Inflammatory macrophage treated with lipopolysaccharide for 4 hours (primary cell): ENCODE data around the gene TUBA1B.

Experiments used
- DNase-seq: peaks from one replicate; pipeline ENCODE4 v3.0.0-alpha.2; 2020

Gene TUBA1B

DNA sequence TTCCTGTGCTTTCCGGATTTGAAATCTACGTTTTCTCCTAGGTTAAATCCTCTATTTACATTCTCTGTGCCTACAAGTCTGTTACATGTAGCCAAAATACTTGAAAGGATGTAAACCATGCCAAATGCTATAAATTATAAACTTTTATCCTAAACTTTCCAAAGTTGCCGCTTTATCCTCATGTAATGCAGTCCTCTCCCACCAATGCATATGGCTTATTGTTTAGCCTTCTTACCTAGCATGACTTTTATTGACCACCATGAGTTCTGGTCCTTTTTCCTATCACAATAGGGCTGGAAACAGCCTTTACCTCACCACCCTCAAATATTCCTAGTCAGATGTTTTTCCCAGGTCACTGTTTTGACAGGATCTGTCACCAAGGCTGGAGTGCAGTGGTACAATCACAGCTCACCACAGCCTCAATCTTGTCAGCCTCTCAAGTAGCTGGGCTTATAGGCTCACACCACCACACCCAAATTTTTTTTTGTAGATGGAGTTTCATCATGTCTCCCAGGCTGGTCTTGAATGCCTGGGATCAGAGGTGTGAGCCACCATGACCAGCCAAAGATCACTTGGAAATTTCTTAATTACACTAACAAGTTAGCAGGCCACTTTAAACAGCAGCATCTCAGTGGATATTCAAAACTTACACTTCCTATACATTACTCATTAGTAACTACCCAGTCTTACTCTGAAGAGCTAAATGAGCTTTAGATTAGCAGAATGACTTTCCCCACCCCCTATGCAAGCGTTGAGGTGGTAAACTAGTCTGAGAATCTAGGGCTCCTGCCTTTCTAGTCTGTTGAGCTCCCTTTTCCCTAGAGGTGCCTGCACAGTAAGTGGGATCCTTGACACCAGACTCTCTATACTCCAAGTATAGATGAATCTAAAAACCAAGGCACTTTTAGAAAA is 4.1 kb downstream of the TUBA1B start:
- DNase-seq, result no peak

DNA sequence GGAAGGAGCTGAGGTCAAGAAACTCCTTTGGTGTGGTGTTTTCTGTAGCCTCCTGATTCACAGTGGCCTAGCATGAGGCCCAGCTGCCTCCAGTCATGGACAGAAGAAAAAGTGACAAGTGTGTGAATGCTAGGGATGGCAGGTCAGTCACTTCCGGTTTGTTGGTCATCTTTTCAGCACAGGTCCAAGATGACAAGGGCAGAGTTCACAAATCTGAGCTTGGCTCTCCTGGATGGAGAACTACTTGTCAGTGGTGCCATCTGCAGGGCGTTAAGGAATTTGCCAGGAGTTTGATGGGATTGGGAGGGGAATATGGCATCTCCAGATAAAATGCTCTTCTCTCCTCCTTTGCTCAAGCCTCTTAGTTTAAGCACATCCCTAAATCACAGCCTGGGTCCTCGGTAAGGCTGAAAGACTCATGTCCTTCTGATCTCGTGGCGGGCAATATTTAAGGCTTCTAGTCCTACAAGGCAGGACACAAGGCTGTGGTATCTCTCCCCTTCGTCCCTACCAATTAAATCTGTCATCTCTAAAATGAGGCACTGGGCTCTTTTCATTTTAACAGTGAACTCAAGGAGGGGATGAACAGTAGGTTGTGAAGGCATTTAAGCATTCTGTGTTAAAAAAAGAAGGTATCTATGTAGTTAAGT is 10.0 kb downstream of the TUBA1B start:
- DNase-seq, result peak; percentile 65

DNA sequence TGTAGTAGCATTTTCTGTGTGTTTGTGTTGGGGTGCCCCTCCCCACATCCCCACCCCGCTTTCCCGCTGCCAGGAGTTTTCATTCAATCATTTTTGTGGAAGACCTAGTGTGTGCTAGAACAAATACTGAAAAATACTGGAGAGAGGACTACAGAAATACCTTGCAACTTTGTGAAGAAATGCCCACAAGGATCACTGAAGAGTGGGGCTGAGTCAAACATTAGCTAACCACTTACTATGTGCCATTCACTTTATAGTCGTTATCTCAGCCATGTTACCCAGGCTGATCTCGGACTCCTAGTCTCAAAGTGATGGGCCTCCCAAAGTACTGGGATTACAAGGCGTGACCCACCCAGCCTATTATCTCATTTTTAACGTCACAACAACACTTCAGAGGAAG is 20.0 kb downstream of the TUBA1B start:
- no peak for DNase-seq

DNA sequence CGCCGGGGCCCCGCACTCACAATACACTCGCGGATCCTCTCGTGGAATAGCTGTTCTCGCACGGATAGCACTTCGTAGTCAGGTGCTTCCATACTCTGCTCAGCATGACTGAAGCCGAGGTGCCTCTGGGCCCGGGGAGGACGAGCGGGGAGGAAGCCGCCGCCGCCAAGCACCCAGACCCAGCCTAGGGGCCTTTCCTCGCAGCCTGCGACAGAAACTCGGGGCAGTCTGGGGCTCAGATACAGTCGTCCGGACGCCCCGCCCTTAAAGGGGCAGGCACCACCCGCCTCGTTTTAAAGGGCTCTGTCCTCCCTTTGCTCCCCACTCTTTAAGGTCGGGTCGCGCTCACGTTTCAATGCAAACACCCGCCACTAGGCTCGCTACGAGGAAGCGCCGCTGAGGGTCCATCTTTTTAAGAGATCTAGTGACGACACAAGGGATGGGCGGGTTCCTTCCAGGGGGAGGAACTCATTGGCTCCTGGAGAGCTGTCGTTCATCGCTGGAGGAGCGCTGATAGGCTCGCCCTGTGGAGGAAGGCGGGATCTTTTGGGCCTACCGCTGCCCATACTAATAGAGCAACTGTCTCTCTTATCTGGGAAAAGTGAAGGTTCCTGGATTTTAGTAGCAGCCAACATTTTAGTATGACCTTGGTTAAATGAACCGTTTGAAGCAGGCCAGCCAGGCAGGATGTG is 20.6 kb downstream of the TUBA1B start, which contains the start of gene LMBR1L:
LMBR1L (minus strand) TSS at position 384 of the 692 bp plus-strand sequence; CDS start at position 92, 292 bp downstream.
- DNase-seq, result peak; percentile 99

DNA sequence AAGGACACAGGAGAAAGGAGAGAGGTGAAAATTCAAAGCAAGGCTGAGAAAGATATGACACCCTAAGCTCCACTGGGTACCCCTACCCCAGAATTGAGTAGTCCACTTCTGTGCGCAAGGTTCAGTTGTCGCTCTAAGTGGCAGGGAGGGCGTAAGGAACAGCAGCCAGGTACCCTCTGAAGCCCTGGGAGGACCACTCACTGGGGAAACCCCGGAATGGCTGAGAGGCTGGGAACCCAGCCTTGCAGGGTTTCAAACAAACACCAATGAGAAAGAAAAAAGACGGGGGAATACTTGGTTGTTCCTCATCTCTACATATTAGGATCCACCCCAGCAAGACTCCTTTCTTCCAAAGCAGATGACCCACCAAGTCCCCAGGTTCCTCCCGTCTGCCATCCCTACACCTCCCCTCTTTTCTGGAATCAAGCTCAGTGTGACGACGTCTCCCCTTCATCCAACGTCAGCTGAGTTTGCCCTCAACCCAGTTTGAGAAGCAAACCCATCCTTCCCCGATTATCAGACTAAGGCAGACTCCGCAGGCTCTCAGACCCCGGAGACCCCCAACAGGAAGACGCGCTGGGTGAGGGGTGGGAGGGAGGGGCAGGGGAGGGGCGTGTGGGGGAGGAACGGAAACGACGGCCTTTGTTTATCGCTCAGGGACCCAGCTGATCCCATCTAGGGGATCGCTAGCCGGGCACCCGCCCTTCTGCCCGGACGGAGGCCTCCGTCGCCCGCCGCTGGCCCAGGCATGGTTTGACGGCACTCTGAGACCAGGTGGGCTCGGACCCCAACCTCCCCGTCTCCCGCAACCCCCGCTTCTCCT is 21.3 kb downstream of the TUBA1B start:
- DNase-seq, result no peak

DNA sequence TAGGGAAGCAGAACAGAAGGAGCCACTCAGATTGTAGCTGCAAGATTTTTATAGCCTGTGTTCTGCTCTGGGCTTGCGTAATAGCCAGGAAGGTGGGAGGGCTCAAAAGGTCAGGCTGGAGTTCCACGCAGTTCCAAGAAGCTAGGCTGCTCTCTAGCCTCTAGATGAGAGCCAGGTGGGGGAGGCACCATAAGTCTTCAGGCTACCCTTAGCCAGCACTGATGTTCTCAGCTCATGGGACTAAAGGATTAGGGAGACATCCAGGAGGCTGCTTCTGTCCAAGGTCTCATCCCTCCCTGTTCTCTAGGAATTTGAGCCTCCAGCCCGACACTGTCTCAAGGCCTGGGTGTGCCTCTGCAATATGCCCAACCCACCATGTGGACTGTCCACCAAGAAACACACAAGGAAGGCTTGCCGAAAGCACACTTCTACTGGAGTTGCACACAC is 22.2 kb downstream of the TUBA1B start:
- peak; percentile 76 for DNase-seq

DNA sequence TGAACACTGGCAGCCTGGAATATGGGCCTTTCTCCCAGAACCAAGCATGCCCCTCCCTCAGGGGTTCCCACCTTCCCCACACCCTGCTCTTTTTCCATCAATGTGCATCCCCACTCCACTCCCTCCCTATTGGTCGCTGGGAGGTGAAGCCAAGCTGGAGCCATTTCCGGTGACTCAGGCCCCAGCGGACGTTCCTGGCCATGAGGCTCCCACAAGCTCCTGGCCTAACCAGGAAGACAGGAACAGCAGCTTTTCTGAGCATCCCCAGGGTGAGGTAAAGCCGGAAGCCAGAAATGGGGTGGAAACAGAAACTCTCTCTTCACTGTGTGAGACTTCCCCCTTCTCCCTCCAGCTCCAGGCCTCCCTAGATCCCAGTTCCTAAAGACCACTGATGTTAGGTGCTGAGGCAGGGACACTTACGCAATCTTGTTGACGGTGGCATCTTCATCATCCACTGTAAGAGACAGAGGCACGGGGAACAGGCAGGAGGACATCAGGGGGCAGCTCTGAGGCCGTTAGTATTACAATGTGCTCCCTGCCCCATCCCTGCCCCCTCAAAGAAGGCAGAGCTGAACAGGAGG is 25.6 kb downstream of the TUBA1B start:
- peak; percentile 56 for DNase-seq

DNA sequence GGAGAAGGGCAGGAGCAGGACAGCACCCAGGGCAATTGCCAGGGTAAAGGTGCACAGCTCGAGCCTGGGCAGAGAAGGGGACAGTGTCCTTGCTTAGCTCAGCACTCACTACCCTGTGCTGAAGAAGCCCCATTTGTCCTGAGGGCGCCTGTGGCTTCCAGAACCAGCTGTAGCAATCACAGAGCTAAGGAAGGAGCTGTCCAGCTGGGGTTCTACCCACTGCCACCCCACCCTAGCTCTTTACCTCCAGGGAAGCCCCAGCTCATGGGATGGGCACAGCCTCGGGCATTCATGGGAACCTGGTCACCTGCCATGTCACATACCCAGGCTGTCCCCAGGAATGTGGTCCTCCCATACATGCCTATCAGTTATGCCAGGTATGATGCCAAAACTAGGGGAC is 26.4 kb downstream of the TUBA1B start:
- no peak for DNase-seq

DNA sequence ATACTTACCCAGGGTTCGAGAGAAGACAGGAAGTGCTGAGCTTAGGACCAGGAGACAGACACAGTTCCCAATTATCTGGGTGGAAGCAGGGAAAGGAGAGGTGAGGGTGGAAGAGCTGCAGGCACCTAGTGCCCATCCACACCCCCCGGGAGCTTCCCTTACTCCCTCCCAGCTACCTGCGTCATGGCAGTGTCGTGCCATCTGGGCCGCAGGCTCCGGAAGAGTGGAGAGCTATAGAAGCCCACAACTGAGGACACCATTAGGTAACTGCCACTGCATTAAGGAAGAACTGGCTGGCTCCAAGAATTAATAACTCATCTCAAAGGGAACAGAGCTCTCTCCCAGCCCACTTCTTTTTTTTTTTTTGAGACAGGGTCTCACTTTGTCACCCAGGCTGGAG is 30.8 kb downstream of the TUBA1B start:
- DNase-seq, result no peak

DNA sequence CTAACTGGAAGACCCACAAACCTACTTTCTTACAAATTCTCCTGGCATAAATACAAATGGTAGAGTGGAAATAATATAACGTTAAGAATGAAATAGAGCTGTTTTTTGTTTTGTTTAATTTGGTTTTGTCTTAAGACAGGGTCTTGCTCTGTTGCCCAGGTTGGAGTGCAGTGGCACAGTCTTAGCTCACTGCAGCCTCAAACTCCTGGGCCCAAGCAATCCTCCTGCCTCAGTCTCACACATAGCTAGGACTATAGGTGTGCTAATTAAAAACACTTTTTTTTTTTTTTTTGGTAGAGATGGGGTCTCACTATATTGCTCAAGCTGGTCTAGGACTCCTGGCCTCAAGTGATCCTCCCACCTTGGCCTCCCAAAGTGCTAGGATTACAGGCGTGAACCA is 32.5 kb downstream of the TUBA1B start:
- no peak for DNase-seq

DNA sequence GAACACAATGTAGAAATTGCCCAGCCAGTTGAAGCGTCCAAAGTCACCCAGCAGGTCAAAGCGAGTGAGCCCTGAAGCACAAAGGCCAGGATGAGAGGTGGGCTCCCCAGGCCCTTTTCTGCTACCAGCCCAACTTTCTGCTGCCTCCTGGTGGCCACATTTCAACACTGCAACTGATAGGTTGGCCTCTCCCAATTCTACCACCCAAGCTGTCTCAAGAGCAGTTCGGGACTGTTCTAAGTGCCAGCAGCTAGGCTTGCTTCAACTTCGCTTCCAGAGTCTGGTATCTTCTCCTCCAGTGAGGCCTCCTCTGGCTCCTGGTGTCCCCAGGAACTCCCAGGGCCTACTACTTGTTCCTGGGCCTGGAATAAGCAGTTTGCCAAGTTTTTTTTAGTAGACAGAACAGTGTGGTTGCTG is 33.2 kb downstream of the TUBA1B start:
- DNase-seq, result peak; percentile 31

DNA sequence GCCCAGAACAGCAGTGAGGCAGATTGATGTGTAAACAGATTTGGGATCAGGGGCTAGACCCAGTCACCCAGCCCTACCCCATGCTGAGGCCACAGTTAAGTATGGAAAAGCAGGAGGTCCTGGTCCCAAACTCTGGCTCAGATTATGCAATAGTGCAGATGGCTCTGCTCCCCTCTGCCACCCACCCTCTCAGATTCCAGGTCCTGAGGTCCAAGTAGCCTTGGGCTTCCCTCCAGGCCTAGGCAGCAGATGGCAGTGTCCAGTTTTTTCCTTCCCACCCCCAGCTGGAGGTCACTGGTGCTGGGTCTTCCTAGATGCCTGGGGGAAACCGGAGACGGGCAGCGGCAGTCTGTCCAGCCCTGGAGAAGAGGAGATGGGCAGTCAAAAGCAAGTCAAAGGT is 33.8 kb downstream of the TUBA1B start:
- DNase-seq, result no peak

DNA sequence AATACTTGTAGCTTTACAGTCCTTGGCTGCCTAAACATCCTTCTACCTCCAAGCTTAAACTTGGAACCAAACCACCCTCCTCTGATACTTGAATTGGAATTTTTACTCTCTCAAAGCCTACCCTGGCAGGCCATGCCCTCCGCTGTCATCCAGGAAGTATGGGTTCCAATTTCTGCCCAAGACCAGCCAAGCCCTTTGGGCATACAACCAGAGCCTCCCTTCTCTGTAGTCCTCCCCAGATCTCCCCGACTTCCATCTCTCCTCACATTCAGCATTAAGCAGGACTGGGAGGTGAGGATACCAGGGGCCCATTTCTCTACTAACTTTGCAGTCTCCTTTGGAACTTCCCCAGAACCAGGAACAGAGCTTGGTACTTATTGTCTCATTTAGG is 36.2 kb downstream of the TUBA1B start:
- no peak for DNase-seq

DNA sequence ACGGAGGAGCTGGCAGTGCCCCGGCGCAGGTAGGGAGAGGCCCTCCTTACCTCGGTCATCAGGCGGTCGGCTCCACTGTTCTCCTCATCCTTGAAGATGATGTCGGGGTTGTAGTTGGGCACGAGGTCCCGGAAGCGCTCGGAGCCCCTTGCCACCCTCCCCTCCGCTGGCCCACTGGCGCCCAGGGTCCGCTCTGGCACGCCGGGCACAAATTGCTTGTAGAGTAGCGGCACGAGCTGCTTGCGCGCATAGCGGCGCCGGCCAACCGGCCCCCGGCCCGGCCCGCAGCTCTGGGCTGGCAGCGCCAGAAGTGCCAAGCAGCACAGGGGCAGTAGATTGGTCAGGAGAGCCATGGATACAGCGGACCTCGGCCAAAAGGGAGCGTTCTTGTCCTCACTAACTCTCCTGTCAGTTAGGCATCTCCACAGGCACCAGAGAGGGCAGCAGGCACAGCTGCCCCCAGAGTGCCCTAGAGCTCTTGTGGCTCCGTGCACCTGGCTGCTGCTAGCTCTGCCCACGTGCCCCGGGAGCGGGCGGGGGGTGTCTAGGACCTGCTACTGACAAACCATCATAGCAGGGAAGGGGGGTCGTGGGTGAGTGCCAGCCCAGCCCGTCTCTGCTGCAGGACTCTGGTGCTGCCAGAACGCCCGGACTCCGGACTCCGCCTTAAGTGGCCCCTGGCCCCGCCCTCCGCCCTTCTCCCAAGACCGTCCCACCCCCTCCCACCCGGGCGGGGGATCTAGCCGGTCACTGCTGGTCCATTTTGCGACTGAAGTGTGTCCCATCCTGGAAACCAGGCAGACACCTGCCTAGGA is 36.8 kb downstream of the TUBA1B start, which contains the start of gene DHH:
DHH (minus strand) TSS at position 642 of the 815 bp plus-strand sequence; CDS start at position 353, 289 bp downstream.
- DNase-seq, result no peak

DNA sequence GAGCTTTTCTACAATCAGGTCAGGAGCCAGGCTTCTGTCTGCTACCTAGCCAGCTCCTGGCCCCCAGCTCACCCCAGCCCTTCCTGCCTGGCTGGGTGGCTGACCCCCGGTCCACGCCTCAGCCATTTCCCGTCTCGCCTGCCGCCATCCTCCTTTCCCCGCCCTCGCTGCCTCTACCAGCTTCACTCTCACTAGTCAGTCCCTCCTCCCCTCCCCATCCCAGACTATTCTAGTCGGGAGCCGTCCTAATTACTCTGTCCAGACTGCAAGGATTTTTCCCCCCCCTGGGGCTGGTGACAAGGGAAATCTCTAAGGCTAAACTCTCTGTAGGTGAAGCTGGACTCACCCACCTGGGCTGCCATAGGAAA is 37.4 kb downstream of the TUBA1B start:
- DNase-seq, result no peak

DNA sequence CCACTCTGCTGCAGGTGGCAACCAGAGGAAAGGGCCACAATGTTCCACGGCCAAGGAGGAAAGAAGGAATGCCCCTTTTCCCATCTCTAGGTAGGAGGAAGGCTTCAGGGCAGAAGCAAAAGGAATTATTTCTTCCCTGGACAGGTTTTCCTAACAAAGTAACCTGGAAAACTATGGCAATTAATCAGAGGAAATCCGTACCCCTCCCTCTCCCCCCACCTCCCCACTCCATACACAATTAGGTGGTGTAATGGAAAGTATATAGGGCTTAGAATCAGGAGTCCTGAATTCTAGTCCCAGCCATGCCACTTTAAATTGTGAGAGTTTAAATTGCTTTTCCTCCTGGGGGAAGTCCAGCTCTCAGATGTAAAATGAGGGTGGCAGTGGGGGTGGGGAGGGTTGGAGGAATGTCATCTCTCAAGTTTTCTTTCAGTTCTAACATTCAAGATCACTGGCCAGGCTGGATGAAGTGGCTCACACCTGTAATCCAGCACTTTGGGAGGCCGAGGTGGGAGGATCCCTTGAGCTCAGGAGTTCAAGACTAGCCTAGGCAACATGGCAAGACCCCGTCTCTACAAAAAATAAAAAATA is 38.3 kb downstream of the TUBA1B start:
- DNase-seq, result no peak

DNA sequence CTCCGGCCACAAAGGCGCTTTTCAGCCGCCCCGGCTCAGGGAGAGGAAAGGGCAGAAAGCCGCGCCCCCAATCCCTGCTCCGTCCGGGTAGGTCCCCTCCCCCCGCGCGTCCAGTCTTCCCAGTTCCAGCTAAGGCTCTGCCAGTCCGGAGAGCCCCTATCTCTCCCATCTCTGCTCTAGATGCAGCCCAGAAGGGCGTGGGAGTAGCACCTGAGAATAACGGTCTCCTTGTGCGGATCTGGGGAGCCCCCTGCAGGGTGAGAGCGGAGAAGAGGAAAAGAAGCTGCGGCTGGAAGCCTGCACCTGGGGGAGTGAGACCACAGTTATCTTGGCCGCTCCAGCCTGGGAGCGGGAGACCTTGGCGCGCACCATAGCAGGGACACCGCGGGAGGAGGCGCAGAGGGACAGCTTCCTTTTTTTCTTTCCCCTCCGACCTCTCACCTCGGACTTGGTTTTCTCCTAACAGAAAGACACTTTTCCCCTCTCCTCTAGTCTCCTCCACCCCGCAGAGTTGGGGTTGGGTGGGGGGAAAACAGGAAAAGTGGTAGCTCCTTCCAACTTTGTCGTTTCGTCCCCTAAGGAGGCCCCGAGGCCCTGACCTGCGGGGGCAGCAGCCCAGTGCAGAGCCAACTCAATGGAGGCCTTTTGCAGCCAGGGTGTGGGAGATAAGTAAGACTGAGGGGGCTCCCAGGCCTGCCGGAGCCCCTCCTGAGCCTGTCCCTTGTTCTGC is 38.9 kb downstream of the TUBA1B start:
- DNase-seq, result no peak

DNA sequence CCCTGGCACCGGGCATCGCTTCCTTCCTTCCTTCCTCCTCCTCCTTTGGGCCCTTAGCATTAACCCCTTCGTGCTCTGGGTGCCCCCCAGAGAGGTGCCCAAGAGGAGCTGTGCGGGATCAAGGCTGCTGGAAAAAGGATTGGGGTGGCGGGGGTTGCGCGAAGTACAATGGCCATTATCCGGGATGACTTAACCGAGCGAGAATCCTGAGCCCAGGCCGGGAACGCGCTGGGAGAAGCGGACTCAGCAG is 39.4 kb downstream of the TUBA1B start:
- no peak for DNase-seq

DNA sequence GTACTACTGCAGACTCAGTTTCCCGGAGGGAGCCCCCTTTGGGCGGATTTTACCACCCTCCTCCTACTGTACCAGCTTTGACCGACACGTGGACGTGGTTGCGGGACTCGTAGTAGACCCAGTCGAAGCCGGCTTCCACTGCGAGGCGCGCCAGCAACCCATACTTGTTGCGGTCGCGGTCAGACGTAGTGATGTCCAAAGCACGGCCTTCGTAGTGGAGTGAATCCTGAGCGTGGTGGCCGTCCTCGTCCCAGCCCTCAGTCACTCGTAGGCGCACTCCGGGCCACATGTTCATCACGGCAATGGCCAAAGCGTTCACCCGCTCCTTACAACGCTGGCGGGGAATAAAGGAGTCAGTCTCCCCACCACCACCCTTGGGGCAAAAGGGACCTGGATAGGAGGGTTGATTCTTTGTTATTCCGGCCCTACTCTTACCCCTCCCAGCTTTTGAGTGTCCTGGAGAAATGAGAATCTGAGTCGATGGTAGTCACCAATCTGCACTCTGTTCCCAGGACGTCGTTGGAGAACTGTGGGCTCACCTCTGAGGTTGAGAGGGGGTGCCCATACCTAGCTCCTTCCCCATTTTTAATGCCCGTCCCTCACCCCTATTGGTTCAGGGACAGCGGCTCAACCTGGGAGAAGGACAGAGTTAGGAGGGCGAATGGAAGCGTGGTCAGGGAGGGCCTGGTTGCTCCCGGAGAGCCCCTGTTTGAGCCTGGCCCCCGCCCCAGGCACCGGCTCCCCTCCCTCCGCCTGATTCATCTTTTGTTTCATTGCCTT is 39.9 kb downstream of the TUBA1B start:
- no peak for DNase-seq
